WERI-Rb-1 (cell line): Measurements from ENCODE around the gene MKRN3.
A peak's percentile ranks its signal among the peaks of the same experiment; 100 is the strongest.

Experiments
- DNase-seq: peaks from one replicate; pipeline ENCODE4 v3.0.0-alpha.2; 2020
- H3K27ac ChIP-seq: fragments of 250-450 bp; sonication (Bioruptor Pico); 2 replicates; pipeline ENCODE4 v1.5.1; 2020; ENCODE audit warnings: mild to moderate bottlenecking, moderate library complexity
- H3K27me3 ChIP-seq: fragments of 250-450 bp; sonication (Bioruptor Pico); 2 replicates; pipeline ENCODE4 v1.5.1; 2021; ENCODE audit warnings: mild to moderate bottlenecking, low read depth, moderate library complexity; ENCODE audit not compliant: insufficient read depth, severe bottlenecking
- H3K36me3 ChIP-seq: fragments of 250-450 bp; sonication (Bioruptor Pico); 2 replicates; pipeline ENCODE4 v1.5.1; 2020; ENCODE audit warnings: mild to moderate bottlenecking, moderate library complexity
- H3K4me3 ChIP-seq: 2 replicates; pipeline ENCODE4 v1.5.1; 2011; ENCODE audit warnings: low read depth, mild to moderate bottlenecking, control low read depth, low read length
- H3K9me3 ChIP-seq: fragments of 250-450 bp; sonication (Bioruptor Pico); 2 replicates; pipeline ENCODE4 v1.5.1; 2021; ENCODE audit warnings: mild to moderate bottlenecking, moderate library complexity; ENCODE audit not compliant: severe bottlenecking
- CTCF ChIP-seq: IDR thresholded peaks from 2 replicates; pipeline ENCODE4 v1.5.1; 2011; ENCODE audit warnings: low read depth, mild to moderate bottlenecking, control low read depth, inconsistent platforms, low read length

The MKRN3 gene

DNA sequence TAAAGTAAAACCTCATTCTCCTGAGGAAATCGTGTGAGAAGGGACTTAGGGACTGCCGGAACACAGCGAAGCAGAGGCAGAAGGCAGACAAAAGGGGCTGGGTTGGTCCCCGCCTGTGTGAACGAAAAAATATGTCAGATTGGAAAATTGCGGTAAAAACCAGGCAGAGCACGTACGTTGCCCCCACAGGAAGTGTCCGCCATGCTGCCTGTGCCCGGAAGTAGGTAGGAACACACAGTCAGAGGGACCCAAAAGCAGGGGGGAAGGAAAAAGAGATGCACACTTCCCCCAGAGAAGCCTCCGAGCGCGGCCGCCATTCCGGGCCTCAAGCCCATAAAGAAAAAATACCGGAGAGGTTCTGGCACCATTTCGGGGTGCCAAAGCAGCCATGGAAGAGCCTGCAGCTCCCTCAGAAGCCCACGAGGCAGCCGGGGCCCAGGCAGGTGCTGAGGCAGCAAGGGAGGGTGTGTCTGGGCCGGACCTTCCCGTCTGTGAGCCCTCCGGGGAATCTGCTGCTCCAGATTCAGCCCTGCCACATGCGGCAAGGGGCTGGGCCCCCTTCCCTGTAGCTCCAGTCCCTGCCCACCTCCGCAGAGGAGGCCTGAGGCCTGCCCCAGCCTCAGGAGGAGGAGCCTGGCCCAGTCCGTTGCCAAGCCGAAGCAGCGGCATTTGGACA, at the start of gene MKRN3:
MKRN3 (plus strand) TSS at position 280 of the 676 bp plus-strand sequence; CDS start at position 389, 109 bp downstream.
- no peak for TF ChIP-seq CTCF
- peaks cover 15% of the 10 kb centered on the region for H3K36me3 ChIP-seq
- peak within 1 kb of the TSS; percentile 97 for H3K27ac ChIP-seq
- peak; percentile 74 for DNase-seq
- peak within 1 kb of the TSS; percentile 94 for H3K4me3 ChIP-seq
- H3K27me3 ChIP-seq, result peaks cover 7% of the 10 kb centered on the region
- peaks cover 5% of the 10 kb centered on the region for H3K9me3 ChIP-seq

DNA sequence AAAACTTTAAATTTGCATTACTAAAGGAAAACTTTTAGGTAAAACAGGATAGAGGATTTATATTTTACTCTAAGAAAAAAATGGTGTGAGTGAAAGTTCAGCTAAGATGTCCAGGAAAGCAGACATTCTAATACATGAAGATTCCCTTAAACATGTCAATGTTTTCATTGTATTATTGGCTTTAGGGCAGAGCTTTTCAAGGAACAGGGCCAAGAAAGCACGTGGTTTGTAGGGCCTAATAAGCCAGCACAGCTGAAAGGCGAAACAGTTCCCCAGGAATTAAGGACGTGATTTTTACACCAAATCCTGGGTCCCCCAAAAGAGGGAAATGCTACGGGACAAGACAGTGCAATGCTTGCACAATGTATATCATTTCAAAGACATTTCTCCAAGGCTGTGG, 48.6 kb upstream of the MKRN3 start:
- Histone ChIP-seq H3K27me3 (no peaks in the 10 kb centered on the region), H3K36me3 (no peaks in the 10 kb centered on the region), H3K9me3 (no peaks in the 10 kb centered on the region), H3K27ac (no peak overlapping the region), H3K4me3 (no peak overlapping the region)
- DNase-seq, result no peak
- TF ChIP-seq CTCF, result no peak

DNA sequence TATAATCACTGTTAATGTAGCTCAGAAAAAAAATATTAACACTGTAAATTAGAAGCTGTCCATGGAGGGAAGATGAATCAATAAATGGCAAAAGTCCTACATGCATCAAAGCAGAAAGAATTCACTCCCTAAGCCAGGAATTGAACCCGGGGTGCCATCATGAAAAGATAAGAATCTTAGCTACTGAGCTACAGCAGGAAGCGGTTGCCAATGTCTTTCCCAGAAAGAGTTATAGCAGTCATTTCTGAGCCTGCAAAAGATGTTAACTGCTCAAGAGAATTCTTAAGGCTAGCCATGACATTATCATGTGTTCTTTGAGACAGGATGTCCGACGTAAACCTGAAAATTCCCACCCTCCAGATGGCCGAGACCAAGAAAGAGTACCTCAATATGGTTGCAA, 47.4 kb upstream of the MKRN3 start:
- no peaks in the 10 kb centered on the region for H3K9me3 ChIP-seq
- no peaks in the 10 kb centered on the region for H3K27me3 ChIP-seq
- TF ChIP-seq CTCF, result no peak
- DNase-seq, result no peak
- H3K36me3 ChIP-seq, result no peaks in the 10 kb centered on the region
- H3K4me3 ChIP-seq, result no peak overlapping the region
- no peak overlapping the region for H3K27ac ChIP-seq

DNA sequence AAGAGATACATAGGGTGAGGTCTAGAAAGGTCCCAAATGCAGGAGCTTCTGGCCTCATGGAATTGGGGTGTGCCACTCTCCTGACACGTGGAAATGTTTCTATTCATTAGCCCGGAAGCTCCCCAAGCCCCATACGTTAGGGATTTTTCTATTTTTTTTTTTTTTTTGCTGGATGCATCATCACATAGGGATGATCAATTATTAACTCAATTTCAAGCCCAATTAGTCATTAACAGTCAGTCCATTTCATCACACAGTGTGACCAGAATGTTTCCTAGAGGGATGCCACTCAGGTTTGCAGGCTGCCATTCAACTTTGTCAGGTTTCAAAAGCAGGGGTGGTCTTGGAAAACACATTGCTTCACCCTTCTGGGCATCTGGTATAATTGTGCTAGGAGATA, 40.7 kb upstream of the MKRN3 start:
- Histone ChIP-seq H3K27me3 (peaks cover 2% of the 10 kb centered on the region), H3K36me3 (no peaks in the 10 kb centered on the region), H3K4me3 (no peak overlapping the region), H3K9me3 (no peaks in the 10 kb centered on the region), H3K27ac (no peak overlapping the region)
- DNase-seq, result no peak
- no peak for TF ChIP-seq CTCF

DNA sequence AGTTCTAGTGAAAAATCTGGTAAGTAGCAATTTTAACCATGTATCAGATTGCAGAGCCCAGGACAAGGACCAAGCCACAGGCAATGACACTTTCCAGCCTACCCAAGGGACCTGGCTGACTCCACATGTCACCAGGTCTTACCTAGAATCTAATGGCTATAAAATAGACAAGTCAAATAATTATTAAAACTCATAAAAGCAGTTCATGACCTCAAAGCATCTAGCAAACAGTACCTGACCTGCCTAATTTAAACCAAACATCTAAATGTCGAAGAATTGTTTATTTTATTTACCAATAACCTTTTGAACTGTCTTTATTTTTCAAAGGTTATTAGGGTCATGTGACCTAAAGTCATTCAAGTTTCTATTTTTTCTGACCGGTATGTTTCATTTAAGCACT, 35.6 kb upstream of the MKRN3 start:
- DNase-seq, result no peak
- no peak for TF ChIP-seq CTCF
- H3K4me3 ChIP-seq, result no peak overlapping the region
- H3K27me3 ChIP-seq, result peaks cover 5% of the 10 kb centered on the region
- no peak overlapping the region for H3K27ac ChIP-seq
- no peaks in the 10 kb centered on the region for H3K9me3 ChIP-seq
- H3K36me3 ChIP-seq, result no peaks in the 10 kb centered on the region

DNA sequence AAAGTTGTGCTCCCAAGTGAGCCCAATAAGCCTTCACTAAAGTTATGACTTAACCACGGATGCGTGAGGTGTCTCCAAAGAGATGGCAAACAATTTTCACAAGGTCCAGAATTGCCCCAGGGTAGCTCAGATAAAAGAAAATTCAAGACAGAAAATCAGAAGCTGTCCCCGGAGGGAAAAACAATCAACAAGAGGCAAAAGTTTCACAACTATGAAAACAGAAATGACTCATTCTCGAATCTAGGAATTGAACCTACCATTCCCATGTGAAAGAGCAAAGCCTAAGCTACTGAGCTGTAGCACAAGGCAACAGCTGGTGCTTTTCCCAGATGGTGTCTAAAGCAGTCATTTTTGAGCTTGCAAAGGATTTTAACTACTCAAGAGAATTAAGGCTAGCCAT, 33.5 kb upstream of the MKRN3 start:
- Histone ChIP-seq H3K9me3 (no peaks in the 10 kb centered on the region), H3K27me3 (peaks cover 5% of the 10 kb centered on the region), H3K36me3 (no peaks in the 10 kb centered on the region), H3K4me3 (peak overlapping the region; percentile 26), H3K27ac (peak overlapping the region; percentile 53)
- peak; percentile 60 for DNase-seq
- no peak for TF ChIP-seq CTCF
